GM12875 (cell line): ENCODE results near the gene CDCP1.

Experiments used
- H3K4me3 ChIP-seq: one replicate; pipeline ENCODE4 v1.5.1; 2011; ENCODE audit warnings: low read depth, low read length, control low read depth
- TF ChIP-seq, protein P1 (sequence below): IDR thresholded peaks from 2 replicates; pipeline ENCODE4 v1.5.1; 2011; ENCODE audit warnings: low read depth, mild to moderate bottlenecking, control low read depth, inconsistent platforms, low read length, moderate library complexity, borderline replicate concordance; ENCODE audit not compliant: insufficient read depth

The CDCP1 gene

DNA sequence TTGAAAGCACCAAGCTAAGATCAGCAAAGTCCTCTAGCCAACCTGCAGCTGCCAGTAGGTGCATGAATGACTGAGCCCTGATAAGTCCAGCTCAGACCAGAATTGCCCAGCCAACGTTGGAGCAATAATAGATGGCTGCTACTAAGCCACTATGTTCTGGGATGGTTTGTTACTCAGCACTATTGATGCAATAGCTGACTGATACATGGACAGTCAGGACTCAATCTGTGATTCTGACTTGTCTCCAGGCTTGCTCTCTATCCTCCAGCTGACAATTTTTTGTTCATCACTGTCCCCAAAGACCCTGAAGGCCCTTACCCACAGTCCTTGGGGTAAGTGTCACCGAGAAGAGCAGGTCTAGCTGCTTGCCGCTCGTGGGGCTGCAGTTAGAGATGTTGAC lies 55.3 kb downstream of the CDCP1 start:
- TF ChIP-seq, protein P1, sequence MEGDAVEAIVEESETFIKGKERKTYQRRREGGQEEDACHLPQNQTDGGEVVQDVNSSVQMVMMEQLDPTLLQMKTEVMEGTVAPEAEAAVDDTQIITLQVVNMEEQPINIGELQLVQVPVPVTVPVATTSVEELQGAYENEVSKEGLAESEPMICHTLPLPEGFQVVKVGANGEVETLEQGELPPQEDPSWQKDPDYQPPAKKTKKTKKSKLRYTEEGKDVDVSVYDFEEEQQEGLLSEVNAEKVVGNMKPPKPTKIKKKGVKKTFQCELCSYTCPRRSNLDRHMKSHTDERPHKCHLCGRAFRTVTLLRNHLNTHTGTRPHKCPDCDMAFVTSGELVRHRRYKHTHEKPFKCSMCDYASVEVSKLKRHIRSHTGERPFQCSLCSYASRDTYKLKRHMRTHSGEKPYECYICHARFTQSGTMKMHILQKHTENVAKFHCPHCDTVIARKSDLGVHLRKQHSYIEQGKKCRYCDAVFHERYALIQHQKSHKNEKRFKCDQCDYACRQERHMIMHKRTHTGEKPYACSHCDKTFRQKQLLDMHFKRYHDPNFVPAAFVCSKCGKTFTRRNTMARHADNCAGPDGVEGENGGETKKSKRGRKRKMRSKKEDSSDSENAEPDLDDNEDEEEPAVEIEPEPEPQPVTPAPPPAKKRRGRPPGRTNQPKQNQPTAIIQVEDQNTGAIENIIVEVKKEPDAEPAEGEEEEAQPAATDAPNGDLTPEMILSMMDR, result no peak
- no peak overlapping the region for H3K4me3 ChIP-seq

DNA sequence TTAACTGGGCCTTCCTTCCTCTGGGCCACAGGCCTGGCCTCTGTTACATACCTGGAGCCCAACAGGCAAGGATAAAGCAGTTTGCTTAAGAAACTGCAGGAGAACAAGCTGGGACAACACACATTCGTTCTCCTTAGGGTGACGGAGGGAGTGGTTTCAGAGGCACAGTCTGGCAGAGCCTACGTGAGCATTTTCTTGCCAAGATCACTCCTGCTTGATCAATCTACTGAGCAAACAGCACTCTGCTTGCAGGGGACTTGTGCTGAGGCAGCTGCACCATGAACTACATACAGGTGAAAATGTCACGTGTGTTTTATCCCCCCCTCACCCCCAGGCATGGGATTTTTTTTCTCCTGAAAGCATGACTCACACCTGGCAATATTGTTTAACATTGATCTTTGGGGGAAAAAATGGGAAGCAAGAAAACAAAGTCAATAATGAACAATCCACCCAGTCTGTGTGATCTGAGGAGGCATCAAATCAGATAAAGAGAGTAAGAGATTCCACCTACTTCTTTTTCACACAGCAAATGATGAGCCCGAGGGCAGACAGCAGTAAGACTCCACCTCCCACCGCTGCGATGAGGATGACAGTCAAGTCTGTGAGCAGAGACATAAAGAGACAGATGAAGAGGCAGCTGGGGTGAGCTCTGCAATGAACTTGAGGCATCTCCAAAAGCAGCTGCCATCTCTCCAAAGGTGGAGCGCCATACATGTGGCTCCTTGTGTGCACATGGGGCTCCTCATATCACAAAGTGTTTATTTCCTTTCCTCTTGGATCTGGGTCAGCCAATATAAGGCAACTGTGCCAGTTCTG lies 57.4 kb downstream of the CDCP1 start:
- H3K4me3 ChIP-seq, result no peak overlapping the region
- TF ChIP-seq, protein P1, result no peak

DNA sequence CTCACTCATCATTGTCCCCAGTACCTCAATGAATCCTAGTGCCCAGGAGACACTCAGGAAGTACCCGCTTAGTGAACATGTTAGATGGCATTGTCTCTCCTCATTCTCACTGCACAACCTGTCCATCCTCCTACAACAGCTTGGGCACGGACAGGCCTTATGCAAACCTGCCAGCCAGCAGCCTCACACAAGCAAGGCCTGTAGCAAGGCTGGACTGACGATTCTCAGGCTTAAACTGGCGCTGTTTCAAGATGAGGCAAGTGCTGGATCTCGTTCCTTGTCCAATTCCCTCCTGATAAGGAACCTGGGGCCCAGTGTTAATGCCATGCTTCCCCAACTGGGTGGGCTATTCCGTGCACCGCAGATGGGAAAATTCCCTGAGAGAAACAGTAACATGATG lies 59.0 kb downstream of the CDCP1 start:
- TF ChIP-seq, protein P1, result no peak
- no peak overlapping the region for H3K4me3 ChIP-seq

DNA sequence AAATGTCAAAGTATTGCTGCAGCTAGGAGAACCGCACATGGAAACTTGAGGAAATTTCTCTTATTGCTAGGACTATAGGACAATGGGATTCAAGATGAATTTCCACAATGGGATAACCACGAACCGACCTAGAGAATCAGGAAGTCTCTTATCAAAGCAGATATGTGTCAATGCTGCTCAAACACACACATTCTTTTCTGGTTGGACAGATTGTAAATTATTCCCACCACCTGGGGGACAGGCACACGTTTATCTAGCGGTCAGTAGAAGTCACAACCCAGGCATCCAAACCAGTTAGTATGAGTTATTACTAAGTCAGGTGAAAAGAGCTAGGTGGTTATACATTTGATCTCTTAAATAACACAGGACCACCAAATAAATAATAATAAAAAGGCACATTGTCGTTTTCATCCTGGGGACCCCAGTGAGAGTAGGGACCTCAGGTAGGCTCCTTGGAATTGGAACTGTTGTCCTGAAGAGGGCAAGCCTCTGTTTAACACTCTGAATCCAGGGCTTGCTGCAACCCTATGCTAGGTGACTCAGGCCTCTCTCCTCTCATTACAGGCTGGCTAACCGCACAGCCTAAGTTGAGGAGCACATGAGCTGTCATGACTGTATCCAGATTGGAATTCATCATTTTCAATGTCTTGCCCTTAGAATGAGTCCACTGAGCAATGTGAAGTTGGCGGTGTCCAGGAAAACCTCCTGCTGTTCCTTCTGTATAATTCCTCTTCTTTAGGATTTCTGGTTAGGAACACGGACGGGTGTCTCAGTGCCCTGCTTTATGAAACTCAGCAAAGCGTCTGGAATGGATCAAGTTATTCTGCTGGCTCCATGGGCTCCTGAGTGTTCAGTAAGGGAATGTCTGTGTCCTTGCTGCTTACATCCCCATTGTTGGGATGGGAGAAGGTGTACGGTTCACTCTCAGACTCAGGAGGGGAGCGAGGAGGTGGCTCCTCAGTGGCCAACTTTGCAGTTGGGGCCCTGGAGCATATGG lies 61.1 kb downstream of the CDCP1 start:
- TF ChIP-seq, protein P1, result no peak
- H3K4me3 ChIP-seq, result no peak overlapping the region

DNA sequence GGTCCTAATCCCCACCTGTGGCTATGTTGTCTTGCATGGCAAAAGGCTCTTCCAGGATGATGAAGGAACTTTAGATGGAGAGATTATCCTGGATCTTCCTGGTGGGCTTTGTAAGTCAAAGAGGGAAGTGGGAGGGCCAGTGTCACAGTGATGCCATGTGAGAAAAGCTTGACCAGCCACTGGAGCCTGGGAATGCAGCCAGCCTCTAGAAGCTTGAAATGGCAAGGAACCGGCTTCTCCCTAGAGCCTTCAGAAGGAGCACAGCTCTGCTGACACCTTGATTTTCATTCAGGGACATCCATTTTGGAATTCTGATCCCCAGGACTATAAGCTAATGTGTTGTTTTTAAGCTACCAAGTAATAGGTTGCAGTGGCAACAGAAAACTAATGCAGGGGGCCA lies 61.8 kb downstream of the CDCP1 start:
- no peak overlapping the region for H3K4me3 ChIP-seq
- TF ChIP-seq, protein P1, result no peak

DNA sequence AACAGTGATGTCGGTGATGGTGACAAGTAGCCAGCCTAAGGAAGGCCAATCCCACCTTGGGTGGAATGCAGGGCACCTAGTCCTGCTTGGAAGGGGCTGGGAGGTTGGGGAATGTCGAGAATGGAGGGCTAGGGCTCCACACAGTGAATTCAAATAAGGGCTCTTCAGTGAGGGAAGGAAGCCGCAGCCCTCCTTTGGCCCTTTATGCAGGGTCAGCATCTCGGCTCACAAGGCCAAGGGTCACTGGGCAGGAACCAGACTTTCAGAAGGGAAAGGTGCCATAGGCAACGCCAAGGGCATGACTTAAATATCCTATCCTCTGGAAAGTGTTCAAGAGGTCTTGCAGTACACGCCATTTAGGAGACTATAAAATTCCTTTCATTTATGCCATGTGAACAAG lies 63.2 kb downstream of the CDCP1 start:
- TF ChIP-seq, protein P1, result no peak

DNA sequence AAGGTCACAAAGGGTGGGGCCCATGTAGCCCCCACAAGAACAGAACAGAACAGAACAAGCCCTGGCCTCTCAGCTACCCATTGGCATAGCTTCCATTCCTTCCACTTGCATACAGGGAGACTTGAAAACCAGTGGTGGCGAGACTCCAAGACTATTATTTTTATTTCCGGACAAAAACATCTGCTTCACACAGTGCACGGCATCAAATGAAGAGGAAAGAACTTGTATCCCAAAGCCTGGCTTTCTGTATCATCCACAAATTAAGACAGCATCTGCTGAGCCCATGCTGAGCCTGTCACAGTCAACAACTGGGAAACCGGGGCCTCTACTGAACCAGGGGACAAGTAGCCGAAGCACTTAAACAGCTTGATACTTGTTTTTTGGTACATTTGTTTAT lies 64.0 kb downstream of the CDCP1 start:
- TF ChIP-seq, protein P1, result no peak
- no peak overlapping the region for H3K4me3 ChIP-seq

More for the DNA sequence above, 63.2 kb downstream of the CDCP1 start:
- no peak overlapping the region for H3K4me3 ChIP-seq
